Measurements from ENCODE around the gene KRT77.
A peak's percentile ranks its signal among the peaks of the same experiment; 100 is the strongest.

The KRT77 gene

GRCh38 chr12:52691076-52691840 lies 12.1 kb downstream of the KRT77 start:
- DNase-seq: peak; percentile 37

DNA sequence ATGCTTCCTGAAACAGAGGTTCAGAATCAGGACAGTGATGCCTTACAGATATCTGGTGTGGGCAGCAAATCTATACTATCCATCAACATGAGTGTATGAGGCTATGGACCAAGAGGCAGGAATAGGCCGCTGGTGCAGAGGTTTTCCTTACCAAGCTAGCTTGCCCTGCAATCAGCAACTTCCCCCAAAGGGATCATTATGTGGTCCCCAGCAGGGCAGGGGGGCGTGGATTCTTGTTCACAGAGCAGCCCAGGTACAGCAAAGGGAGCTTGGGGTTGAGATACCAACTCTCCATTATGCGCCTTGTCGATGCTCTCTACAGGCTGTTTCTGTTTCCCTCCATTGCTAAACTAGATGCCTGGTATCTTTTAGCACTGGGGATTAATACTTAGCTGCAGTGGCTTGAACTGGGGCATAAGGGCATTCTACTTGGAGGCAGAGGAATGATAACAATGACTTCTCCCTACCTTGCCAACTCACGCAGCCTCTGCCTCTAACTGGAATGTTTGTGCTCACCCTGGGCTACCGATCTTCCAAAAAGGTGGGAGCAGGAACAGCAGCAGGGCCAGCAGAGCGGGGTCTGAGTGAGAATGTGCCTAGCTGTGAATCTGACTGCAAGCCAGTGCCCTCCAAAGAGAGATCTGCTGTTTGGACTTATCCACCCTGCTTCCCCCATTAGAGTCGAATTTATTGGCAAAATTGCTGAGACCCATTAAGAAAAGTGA lies 12.8 kb downstream of the KRT77 start:
- no peak for DNase-seq

DNA sequence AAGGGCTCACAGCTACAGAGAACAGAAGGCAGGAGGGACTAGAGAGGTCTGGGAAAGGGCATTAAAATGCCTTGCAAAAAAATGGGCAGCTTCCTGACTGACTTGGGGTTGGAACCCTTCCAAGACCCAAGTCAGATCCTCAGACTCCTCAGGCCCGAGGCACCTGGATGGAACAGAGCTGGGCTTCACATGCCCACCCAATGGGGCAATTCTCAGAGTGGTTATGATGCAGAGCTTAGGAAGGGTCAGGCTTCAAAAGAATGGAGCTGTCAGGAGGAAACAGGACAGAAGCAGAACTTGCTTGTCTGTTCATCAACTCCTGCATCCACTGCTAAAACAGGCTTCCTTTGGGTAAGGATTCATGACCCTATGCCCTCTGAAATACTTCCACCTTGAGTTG lies 13.4 kb downstream of the KRT77 start:
- no peak for DNase-seq

DNA sequence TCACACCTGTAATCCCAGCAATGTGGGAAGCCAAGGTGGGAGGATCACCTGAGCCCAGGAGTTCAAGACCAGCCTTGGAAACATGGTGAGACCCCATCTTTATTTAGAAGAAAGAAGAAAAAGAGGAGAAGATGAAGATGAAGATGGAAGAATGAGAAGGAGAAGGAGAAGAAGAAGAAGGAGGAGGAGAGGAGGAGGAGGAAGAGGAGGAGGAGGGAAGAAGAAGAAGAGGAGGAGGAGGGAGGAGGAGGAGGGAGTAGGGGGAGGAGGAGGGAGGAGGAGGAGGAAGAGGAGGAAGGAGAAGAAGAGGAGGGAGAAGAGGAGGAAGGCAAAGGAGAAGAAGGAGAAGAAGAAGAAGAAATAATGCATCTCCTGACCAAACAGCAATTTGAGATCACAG lies 14.1 kb downstream of the KRT77 start:
- no peak for DNase-seq

- DNase-seq: no peak
Measured at GRCh38 chr12:52688481-52688880, 14.8 kb downstream of the KRT77 start.

DNA sequence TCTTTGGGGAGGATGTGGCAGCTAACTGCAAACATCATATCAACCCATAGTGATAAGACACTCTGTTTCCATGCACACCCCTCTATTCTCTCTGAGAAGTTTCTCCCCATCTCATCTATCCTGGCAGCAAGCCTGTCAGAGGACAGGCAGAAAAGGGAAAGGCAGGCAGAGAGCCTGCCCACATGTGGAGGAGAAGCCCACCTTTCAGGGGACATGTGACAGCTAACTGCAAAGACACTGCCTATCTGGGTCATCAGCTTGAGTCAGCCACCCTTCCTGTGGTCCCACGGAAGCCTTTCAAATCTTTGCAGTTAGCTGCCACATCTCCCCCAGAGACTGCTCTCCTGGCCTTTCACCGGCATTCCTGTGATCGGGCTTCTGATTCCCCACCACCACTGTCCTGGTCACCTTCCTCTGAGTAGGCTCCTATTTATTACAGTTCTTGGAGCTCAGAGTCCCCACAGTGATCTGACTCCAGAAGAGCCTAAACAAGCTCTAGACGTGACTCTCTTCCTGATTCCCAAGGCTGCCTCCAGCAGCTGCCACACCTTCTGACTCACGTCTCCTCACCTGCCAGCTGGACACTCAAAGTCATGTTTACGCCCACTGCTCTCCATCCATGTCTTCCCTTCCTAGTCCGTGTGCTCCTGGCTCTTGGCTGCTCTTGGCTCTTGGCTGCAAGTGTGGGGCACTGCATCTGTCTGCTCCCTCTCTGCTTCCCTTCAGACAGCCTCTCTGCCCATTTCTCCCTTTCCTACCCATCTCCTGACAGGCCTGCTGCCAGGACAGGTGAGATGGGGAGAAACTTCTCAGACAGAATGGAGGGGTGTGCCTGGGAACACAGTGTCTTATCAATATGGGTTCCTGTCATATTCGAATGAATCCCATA lies 15.6 kb downstream of the KRT77 start:
- no peak for DNase-seq

GRCh38 chr12:52686756-52687487 lies 16.4 kb downstream of the KRT77 start:
- DNase-seq: no peak

GRCh38 chr12:52686063-52686462 lies 17.3 kb downstream of the KRT77 start:
- DNase-seq: no peak

- no peak for DNase-seq
Measured at GRCh38 chr12:52685406-52685890, 17.9 kb downstream of the KRT77 start.

- no peak for DNase-seq
Measured at GRCh38 chr12:52684431-52684830, 18.9 kb downstream of the KRT77 start.

GRCh38 chr12:52683575-52684300 lies 19.6 kb downstream of the KRT77 start:
- DNase-seq: no peak

GRCh38 chr12:52682938-52683574 lies 20.3 kb downstream of the KRT77 start:
- DNase-seq: no peak

DNA sequence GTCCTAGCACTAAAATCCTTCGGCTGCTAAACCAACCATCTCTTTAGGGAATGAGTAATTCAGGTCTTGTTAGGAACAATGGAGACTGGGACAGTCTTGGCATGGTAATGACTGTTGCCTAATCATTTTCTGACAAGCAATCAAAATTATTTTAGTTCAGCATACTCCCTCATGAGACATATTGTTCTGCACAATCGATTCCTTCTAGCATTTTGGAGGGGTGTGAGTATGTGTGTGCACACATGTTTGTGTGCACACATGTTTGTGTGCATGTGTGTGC lies 21.0 kb downstream of the KRT77 start:
- no peak for DNase-seq

DNA sequence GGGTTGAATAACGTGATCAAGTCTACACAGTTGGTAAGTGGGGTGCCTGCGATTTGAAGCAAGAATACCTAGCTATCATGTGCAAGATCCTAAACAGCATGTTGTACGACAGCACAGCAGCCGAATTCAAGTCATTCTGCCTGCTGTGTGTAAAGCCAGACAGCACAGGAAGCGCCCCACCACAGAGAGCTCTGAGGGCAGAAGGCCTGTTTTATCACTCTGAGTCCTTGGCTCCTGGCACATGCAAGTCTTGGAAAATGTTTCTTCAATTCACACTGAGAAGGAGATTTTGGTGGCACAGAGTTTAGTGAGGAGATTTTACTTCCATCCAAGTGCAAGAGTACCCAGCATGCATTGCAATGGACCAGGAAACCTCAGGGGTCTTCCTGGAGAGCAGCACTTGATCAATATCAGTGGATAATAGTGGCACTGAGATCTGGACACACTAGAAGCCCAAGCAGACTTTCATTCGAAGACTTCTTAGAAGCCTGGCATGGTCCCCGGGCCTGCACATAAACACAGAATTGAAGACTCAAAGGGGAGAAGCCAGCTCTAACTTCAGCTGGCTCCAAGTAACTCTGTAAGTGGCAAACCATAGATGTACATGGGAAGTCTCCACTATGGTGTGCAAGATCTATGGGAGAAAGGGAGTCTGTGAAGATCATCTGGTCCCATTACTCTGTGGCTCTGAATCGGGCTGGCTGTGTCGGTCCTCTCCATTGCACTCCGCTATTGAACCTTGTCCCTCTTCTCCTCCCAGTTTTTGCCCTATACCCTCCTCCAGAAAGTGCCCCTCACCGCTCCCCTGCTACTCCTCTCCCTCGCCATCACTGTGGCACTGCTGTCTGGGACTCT lies 21.6 kb downstream of the KRT77 start:
- no peak for DNase-seq

- no peak for DNase-seq
Measured at GRCh38 chr12:52680363-52680762, 23.0 kb downstream of the KRT77 start, which contains the start of gene KRT1. KRT1 (minus strand) TSS chr12:52680407; CDS start chr12:52680348, 59 bp downstream.

- no peak for DNase-seq
Measured at GRCh38 chr12:52679875-52680274, 23.4 kb downstream of the KRT77 start.

DNA sequence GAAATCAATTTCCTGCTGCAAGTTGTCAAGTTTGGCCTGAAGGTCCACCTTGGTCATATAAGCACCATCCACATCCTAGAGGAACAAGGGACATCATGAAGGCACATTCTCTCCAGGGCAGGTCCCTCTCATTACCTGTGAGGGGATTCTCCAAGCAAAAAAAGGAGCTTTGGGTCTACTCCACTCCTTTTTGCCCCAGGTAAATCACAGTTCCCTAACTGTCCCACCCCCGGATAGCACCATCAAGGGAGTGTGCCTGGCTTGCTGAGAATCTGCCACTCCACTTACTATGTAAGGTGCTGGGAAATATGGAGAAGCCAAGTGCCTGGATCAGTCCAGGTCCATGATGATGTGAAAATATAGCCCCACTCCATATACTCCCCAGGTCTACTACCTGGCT lies 25.7 kb downstream of the KRT77 start:
- no peak for DNase-seq

GRCh38 chr12:52677126-52677525 lies 26.2 kb downstream of the KRT77 start:
- no peak for DNase-seq

- no peak for DNase-seq
Measured at GRCh38 chr12:52676163-52676562, 27.2 kb downstream of the KRT77 start.

- no peak for DNase-seq
Measured at GRCh38 chr12:52675301-52675701, 28.0 kb downstream of the KRT77 start.

DNA sequence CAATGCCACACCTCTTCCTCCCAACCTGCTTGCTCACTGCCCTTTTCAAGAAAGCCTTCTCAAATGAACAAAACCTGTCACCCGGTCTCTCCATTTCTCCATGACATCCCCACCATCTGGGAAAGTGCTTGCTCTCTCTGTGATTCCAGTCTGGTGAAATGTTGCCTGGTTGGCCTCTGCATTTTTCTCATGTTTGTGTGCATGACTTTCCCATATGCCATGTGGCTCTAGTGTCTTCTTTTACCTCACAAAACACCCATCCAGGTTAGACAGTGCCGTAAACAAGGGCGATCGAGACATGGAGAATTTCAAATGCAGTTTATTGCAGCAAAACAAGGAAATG lies 28.9 kb downstream of the KRT77 start:
- DNase-seq: no peak

All from NCI-H1092 treated with DMSO at 0.1 percent for 48 hours (cell line).